Measurements from ENCODE around the gene PRCP. TPM values are rescaled to one million over a fixed set of nuclear protein-coding genes. Genes with fewer than 3 reads are reported as not detected.

Gene PRCP
- total RNA-seq, 1 donor from 2014 or later: 66.3 TPM

GRCh38 chr11:82909015-82909640 lies 8.9 kb upstream of the PRCP start:
- no peak overlapping the region for H3K4me3 Mint-ChIP-seq (ENCODE audit: low read depth)
- no peak overlapping the region for H3K27ac Mint-ChIP-seq
- peaks cover 7% of the 10 kb centered on the region for H3K9me3 Mint-ChIP-seq (ENCODE audit: low read depth)
- TF ChIP-seq CTCF (IDR thresholded peaks at IDR 0.05; ENCODE audit: unreplicated experiment): no peak
- no peaks in the 10 kb centered on the region for H3K27me3 Mint-ChIP-seq
- no peak for DNase-seq (ENCODE audit: low spot score, unreplicated experiment)
- H3K36me3 Mint-ChIP-seq (ENCODE audit: insufficient read depth): peaks cover 4% of the 10 kb centered on the region
- no peaks in the 10 kb centered on the region for H3K4me1 Mint-ChIP-seq (ENCODE audit: low read depth)

GRCh38 chr11:82908311-82908710 lies 8.1 kb upstream of the PRCP start:
- H3K27ac Mint-ChIP-seq: no peak overlapping the region
- peaks cover 4% of the 10 kb centered on the region for H3K36me3 Mint-ChIP-seq (ENCODE audit: insufficient read depth)
- H3K4me1 Mint-ChIP-seq (ENCODE audit: low read depth): no peaks in the 10 kb centered on the region
- DNase-seq (ENCODE audit: low spot score, unreplicated experiment): no peak
- H3K9me3 Mint-ChIP-seq (ENCODE audit: low read depth): peaks cover 7% of the 10 kb centered on the region
- H3K27me3 Mint-ChIP-seq: no peaks in the 10 kb centered on the region
- TF ChIP-seq CTCF (IDR thresholded peaks at IDR 0.05; ENCODE audit: unreplicated experiment): no peak
- no peak overlapping the region for H3K4me3 Mint-ChIP-seq (ENCODE audit: low read depth)

GRCh38 chr11:82907371-82907770 lies 7.1 kb upstream of the PRCP start:
- H3K4me3 Mint-ChIP-seq (ENCODE audit: low read depth): no peak overlapping the region
- H3K36me3 Mint-ChIP-seq (ENCODE audit: insufficient read depth): peaks cover 4% of the 10 kb centered on the region
- peaks cover 7% of the 10 kb centered on the region for H3K9me3 Mint-ChIP-seq (ENCODE audit: low read depth)
- H3K27me3 Mint-ChIP-seq: no peaks in the 10 kb centered on the region
- H3K27ac Mint-ChIP-seq: no peak overlapping the region
- TF ChIP-seq CTCF (IDR thresholded peaks at IDR 0.05; ENCODE audit: unreplicated experiment): no peak
- DNase-seq (ENCODE audit: low spot score, unreplicated experiment): no peak
- peaks cover 2% of the 10 kb centered on the region for H3K4me1 Mint-ChIP-seq (ENCODE audit: low read depth)

- no peak overlapping the region for H3K4me3 Mint-ChIP-seq (ENCODE audit: low read depth)
- H3K27me3 Mint-ChIP-seq: no peaks in the 10 kb centered on the region
- no peak for TF ChIP-seq CTCF (IDR thresholded peaks at IDR 0.05; ENCODE audit: unreplicated experiment)
- peaks cover 7% of the 10 kb centered on the region for H3K9me3 Mint-ChIP-seq (ENCODE audit: low read depth)
- H3K4me1 Mint-ChIP-seq (ENCODE audit: low read depth): peaks cover 5% of the 10 kb centered on the region
- H3K27ac Mint-ChIP-seq: no peak overlapping the region
- H3K36me3 Mint-ChIP-seq (ENCODE audit: insufficient read depth): peaks cover 4% of the 10 kb centered on the region
- DNase-seq (ENCODE audit: low spot score, unreplicated experiment): no peak
Observed at GRCh38 chr11:82906931-82907330, 6.7 kb upstream of the PRCP start.

GRCh38 chr11:82906236-82906635 lies 6.0 kb upstream of the PRCP start:
- Mint-ChIP-seq H3K27ac (no peak overlapping the region), H3K4me1 (ENCODE audit: low read depth) (peaks cover 6% of the 10 kb centered on the region), H3K27me3 (no peaks in the 10 kb centered on the region), H3K4me3 (ENCODE audit: low read depth) (no peak overlapping the region), H3K36me3 (ENCODE audit: insufficient read depth) (no peaks in the 10 kb centered on the region), H3K9me3 (ENCODE audit: low read depth) (no peaks in the 10 kb centered on the region)
- peak; percentile 74 for TF ChIP-seq CTCF (IDR thresholded peaks at IDR 0.05; ENCODE audit: unreplicated experiment)
- no peak for DNase-seq (ENCODE audit: low spot score, unreplicated experiment)
